ENCODE data around the gene NUP210L. TPM values are rescaled to one million over a fixed set of nuclear protein-coding genes. Genes with fewer than 3 reads are reported as not detected.
A peak's percentile ranks its signal among the peaks of the same experiment; 100 is the strongest.

Gene NUP210L
- total and polyA plus RNA-seq, 2 of the 13 experiments (the other 11 are each of a cell fraction or from before 2014, with no cell fraction given) = not detected

DNA sequence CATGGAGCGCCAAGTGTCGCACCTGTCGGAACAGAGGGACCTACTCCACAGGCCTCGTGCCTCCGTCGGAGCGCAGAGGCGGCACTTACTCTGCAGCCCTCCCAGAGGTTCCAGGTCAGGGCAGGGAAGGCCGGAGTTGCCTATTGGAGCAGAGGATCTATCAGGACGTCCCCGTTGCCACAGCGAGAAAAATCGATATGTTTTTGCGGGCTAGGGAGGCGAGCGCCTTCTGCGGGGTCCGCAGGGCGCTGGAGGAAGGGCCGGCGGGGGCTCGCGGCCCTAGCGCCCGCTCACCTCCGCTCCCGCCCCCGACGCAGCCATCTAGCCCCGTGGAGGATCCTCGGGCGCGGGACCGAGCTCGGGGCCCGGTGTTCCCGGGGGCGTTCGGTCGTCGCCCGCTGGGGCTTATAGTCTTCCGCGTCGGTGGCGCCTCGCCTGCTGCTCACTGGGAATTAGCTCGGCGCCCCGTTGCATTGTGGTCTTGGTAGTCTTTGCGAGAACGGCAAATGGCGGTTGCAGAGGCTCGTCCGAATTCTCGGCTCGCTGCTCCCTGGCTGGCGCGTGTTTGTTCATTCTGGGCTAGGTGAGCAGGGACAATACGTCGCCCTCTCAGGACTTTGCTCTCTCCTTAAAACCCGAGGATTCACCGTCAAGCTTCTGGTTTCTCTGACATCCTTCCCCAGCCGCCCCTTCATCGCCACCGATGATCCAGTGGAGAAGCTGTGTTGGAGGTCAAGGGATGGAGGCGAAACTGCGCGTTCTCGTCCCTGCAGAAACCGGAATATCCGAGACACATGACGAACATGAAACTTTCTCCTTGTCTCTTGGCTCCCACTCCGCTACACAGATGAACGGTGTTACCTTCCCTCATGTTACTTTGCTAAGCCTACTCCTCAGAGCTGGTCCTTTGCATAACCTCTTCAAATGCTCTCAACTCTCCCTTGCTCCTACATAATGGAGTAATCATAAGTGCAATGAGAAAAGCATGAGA, 177.3 kb downstream of the NUP210L start, which contains the start of gene JTB (continued):
- peak; percentile 30; the same call in 1 of the 2 replicates for TF ChIP-seq ZNF280B (CRISPR knock-in tag; IDR thresholded peaks at IDR 0.05; ENCODE audit: borderline replicate concordance)
- TF ChIP-seq SYNCRIP (IDR thresholded peaks at IDR 0.05; ENCODE audit: insufficient read depth, low read depth, low read length) = no peak
- TF ChIP-seq, protein P1, sequence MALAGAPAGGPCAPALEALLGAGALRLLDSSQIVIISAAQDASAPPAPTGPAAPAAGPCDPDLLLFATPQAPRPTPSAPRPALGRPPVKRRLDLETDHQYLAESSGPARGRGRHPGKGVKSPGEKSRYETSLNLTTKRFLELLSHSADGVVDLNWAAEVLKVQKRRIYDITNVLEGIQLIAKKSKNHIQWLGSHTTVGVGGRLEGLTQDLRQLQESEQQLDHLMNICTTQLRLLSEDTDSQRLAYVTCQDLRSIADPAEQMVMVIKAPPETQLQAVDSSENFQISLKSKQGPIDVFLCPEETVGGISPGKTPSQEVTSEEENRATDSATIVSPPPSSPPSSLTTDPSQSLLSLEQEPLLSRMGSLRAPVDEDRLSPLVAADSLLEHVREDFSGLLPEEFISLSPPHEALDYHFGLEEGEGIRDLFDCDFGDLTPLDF (CRISPR knock-in tag; IDR thresholded peaks at IDR 0.05) = peak; percentile 80
- 0 out of 2 replicates have a peak, but pooled peaks have one; percentile 20 for TF ChIP-seq NFKBIZ (CRISPR knock-in tag; IDR thresholded peaks at IDR 0.05)
- TF ChIP-seq ZNF276 (CRISPR knock-in tag; IDR thresholded peaks at IDR 0.05; ENCODE audit: low read depth) = no peak; the same call in 1 of the 2 replicates
- peak; percentile 67; the same call in 1 of the 2 replicates for TF ChIP-seq ZFP82 (CRISPR knock-in tag; IDR thresholded peaks at IDR 0.05; ENCODE audit: borderline replicate concordance)
- peak; percentile 72; the same call in 1 of the 2 replicates for TF ChIP-seq KAT2B (IDR thresholded peaks at IDR 0.05; ENCODE audit: borderline replicate concordance, low read depth, low read length)
- peak; percentile 91; the same call in 1 of the 2 replicates for TF ChIP-seq ZNF558 (CRISPR knock-in tag; IDR thresholded peaks at IDR 0.05; ENCODE audit: borderline replicate concordance)
- TF ChIP-seq HES4 (CRISPR knock-in tag; IDR thresholded peaks at IDR 0.05; ENCODE audit: borderline replicate concordance) = peak; percentile 37
- TF ChIP-seq TBP (CRISPR knock-in tag; IDR thresholded peaks at IDR 0.05) = no peak
- TF ChIP-seq, protein P2, sequence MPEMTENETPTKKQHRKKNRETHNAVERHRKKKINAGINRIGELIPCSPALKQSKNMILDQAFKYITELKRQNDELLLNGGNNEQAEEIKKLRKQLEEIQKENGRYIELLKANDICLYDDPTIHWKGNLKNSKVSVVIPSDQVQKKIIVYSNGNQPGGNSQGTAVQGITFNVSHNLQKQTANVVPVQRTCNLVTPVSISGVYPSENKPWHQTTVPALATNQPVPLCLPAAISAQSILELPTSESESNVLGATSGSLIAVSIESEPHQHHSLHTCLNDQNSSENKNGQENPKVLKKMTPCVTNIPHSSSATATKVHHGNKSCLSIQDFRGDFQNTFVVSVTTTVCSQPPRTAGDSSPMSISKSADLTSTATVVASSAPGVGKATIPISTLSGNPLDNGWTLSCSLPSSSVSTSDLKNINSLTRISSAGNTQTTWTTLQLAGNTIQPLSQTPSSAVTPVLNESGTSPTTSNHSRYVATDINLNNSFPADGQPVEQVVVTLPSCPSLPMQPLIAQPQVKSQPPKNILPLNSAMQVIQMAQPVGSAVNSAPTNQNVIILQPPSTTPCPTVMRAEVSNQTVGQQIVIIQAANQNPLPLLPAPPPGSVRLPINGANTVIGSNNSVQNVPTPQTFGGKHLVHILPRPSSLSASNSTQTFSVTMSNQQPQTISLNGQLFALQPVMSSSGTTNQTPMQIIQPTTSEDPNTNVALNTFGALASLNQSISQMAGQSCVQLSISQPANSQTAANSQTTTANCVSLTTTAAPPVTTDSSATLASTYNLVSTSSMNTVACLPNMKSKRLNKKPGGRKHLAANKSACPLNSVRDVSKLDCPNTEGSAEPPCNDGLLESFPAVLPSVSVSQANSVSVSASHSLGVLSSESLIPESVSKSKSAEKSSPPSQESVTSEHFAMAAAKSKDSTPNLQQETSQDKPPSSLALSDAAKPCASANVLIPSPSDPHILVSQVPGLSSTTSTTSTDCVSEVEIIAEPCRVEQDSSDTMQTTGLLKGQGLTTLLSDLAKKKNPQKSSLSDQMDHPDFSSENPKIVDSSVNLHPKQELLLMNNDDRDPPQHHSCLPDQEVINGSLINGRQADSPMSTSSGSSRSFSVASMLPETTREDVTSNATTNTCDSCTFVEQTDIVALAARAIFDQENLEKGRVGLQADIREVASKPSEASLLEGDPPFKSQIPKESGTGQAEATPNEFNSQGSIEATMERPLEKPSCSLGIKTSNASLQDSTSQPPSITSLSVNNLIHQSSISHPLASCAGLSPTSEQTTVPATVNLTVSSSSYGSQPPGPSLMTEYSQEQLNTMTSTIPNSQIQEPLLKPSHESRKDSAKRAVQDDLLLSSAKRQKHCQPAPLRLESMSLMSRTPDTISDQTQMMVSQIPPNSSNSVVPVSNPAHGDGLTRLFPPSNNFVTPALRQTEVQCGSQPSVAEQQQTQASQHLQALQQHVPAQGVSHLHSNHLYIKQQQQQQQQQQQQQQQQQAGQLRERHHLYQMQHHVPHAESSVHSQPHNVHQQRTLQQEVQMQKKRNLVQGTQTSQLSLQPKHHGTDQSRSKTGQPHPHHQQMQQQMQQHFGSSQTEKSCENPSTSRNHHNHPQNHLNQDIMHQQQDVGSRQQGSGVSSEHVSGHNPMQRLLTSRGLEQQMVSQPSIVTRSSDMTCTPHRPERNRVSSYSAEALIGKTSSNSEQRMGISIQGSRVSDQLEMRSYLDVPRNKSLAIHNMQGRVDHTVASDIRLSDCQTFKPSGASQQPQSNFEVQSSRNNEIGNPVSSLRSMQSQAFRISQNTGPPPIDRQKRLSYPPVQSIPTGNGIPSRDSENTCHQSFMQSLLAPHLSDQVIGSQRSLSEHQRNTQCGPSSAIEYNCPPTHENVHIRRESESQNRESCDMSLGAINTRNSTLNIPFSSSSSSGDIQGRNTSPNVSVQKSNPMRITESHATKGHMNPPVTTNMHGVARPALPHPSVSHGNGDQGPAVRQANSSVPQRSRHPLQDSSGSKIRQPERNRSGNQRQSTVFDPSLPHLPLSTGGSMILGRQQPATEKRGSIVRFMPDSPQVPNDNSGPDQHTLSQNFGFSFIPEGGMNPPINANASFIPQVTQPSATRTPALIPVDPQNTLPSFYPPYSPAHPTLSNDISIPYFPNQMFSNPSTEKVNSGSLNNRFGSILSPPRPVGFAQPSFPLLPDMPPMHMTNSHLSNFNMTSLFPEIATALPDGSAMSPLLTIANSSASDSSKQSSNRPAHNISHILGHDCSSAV (CRISPR knock-in tag; IDR thresholded peaks at IDR 0.05; ENCODE audit: borderline replicate concordance) = no peak

Data from HepG2 (cell line).